ENCODE data around the gene HTR2A.

- TF ChIP-seq CTCF (IDR thresholded peaks at IDR 0.05) (no peak), POLR2A (IDR thresholded peaks at IDR 0.05) (no peak)
Observed at GRCh38 chr13:46799139-46799538, 97.7 kb downstream of the HTR2A start.

All from lower leg skin (tissue), 3 donors.